NB4 (cell line): ENCODE data around the gene OS9.
"Not testable (repeated sequence)": the region's sequence is repeated elsewhere in the genome, so short reads cannot be mapped to it uniquely, and the experiment has no call there.

ENCODE experiments used
- DNase-seq: peaks from one replicate; pipeline ENCODE4 v3.0.0; 2010; ENCODE audit warnings: low read depth
- H3K4me3 ChIP-seq: one replicate; pipeline ENCODE4 v1.5.1; 2011; ENCODE audit warnings: mild to moderate bottlenecking, low read depth, low read length, moderate library complexity
- CTCF ChIP-seq: IDR thresholded peaks from one replicate; pipeline ENCODE4 v1.5.1; 2012; ENCODE audit warnings: low read depth, low read length
- MAX ChIP-seq: IDR thresholded peaks from 2 replicates; pipeline ENCODE4 v1.6.1; 2011; ENCODE audit warnings: low read depth, low read length
- MYC ChIP-seq: IDR thresholded peaks from 2 replicates; pipeline ENCODE4 v1.6.1; 2011; ENCODE audit warnings: low read depth, low read length
- POLR2A ChIP-seq: IDR thresholded peaks from 2 replicates; pipeline ENCODE4 v1.6.1; 2011; ENCODE audit warnings: mild to moderate bottlenecking; ENCODE audit not compliant: insufficient read length; ENCODE audit errors: extremely low read depth

OS9 gene

GRCh38 chr12:57674691-57675090 is 19.2 kb upstream of the OS9 start:
- DNase-seq = no peak
- H3K4me3 ChIP-seq = no peak overlapping the region
- TF ChIP-seq MYC = no peak
- TF ChIP-seq POLR2A = no peak
- no peak for TF ChIP-seq CTCF
- no peak for TF ChIP-seq MAX

- H3K4me3 ChIP-seq, DNase-seq: not testable (repeated sequence)
These were observed 16.0 kb upstream of the OS9 start for GRCh38 chr12:57677947-57678346.

GRCh38 chr12:57679697-57680096 is 14.2 kb upstream of the OS9 start:
- TF ChIP-seq MYC = no peak
- TF ChIP-seq POLR2A = no peak
- no peak for TF ChIP-seq CTCF
- TF ChIP-seq MAX = no peak
- no peak overlapping the region for H3K4me3 ChIP-seq
- no peak for DNase-seq

- TF ChIP-seq MYC (no peak), CTCF (no peak), POLR2A (no peak), MAX (no peak)
- no peak overlapping the region for H3K4me3 ChIP-seq
- no peak for DNase-seq
These were observed 6.1 kb upstream of the OS9 start for GRCh38 chr12:57687862-57688261.

GRCh38 chr12:57688931-57689330 is 5.0 kb upstream of the OS9 start:
- TF ChIP-seq MAX = no peak
- no peak for TF ChIP-seq MYC
- TF ChIP-seq CTCF = no peak
- no peak for TF ChIP-seq POLR2A
- no peak overlapping the region for H3K4me3 ChIP-seq
- DNase-seq = no peak

GRCh38 chr12:57692500-57692899 is 1.4 kb upstream of the OS9 start:
- DNase-seq = no peak
- no peak for TF ChIP-seq MYC
- TF ChIP-seq CTCF = no peak
- no peak for TF ChIP-seq MAX
- TF ChIP-seq POLR2A = no peak
- H3K4me3 ChIP-seq = no peak overlapping the region

GRCh38 chr12:57693317-57693658 is 644 bp upstream of the OS9 start:
- H3K4me3 ChIP-seq = peak overlapping the region; percentile 37
- DNase-seq = no peak
- no peak for TF ChIP-seq MYC
